DND-41 (cell line): ENCODE results near the gene NPPA.

Experiments used
- ATAC-seq: fragments of 200-7000 bp; cut with Tn5 transposase; 3 replicates; pipeline ENCODE4 v1.9.1; 2021; ENCODE audit warnings: low read depth; ENCODE audit not compliant: insufficient read depth
- DNase-seq: peaks from one replicate; pipeline ENCODE4 v3.0.0-alpha.2; 2020
- H2AFZ ChIP-seq: 2 replicates; pipeline ENCODE4 v1.6.0; 2012; ENCODE audit warnings: low read depth, low read length
- H3K27ac ChIP-seq: 2 replicates; pipeline ENCODE4 v1.5.1; 2012; ENCODE audit warnings: low read length, inconsistent platforms
- H3K27me3 ChIP-seq: fragments of 200-600 bp; sonication (generic); 2 replicates; pipeline ENCODE4 v1.6.0; 2012; ENCODE audit warnings: low read length, mild to moderate bottlenecking, inconsistent platforms; ENCODE audit not compliant: insufficient read depth, poor library complexity
- H3K36me3 ChIP-seq: 2 replicates; pipeline ENCODE4 v1.5.1; 2012; ENCODE audit warnings: low read length, inconsistent platforms; ENCODE audit not compliant: insufficient read depth
- H3K4me1 ChIP-seq: 2 replicates; pipeline ENCODE4 v1.5.1; 2012; ENCODE audit warnings: mild to moderate bottlenecking, low read length; ENCODE audit not compliant: insufficient read depth
- H3K4me2 ChIP-seq: 2 replicates; pipeline ENCODE4 v1.6.0; 2012; ENCODE audit warnings: mild to moderate bottlenecking, moderate library complexity, low read length, inconsistent platforms; ENCODE audit not compliant: insufficient read depth
- H3K4me3 ChIP-seq, 2 experiments: fragments of 200-600 bp in 1 of 2; shearing (Covaris generic) in 1 of 2; 2 replicates each; pipeline ENCODE4 v1.5.1; 2012 to 2016; ENCODE audit warnings: inconsistent platforms in 2 of 2, low read length in 2 of 2, mild to moderate bottlenecking in 2 of 2, low read depth in 1 of 2, moderate library complexity in 1 of 2
- H3K79me2 ChIP-seq: 2 replicates; pipeline ENCODE4 v1.6.0; 2012; ENCODE audit warnings: low read length, inconsistent platforms; ENCODE audit not compliant: insufficient read depth
- H3K9ac ChIP-seq: 2 replicates; pipeline ENCODE4 v1.6.0; 2012; ENCODE audit warnings: low read depth, mild to moderate bottlenecking, inconsistent platforms, low read length, moderate library complexity
- H3K9me3 ChIP-seq: 2 replicates; pipeline ENCODE4 v1.5.1; 2012; ENCODE audit warnings: low read length, moderate library complexity, mild to moderate bottlenecking, inconsistent platforms; ENCODE audit not compliant: insufficient read depth, severe bottlenecking
- H4K20me1 ChIP-seq: 2 replicates; pipeline ENCODE4 v1.6.0; 2012; ENCODE audit warnings: low read length; ENCODE audit not compliant: insufficient read depth
- CTCF ChIP-seq: IDR thresholded peaks from 2 replicates; pipeline ENCODE4 v1.5.1; 2012; ENCODE audit warnings: borderline replicate concordance, low read length, moderate library complexity, mild to moderate bottlenecking; ENCODE audit not compliant: poor library complexity, severe bottlenecking; ENCODE audit errors: extremely low read depth
- EZH2 ChIP-seq: IDR thresholded peaks from 3 replicates; pipeline ENCODE4 v1.6.1; 2012; ENCODE audit warnings: borderline replicate concordance, low read depth, mild to moderate bottlenecking, moderate library complexity, low read length, inconsistent platforms; ENCODE audit not compliant: severe bottlenecking

Gene NPPA

DNA sequence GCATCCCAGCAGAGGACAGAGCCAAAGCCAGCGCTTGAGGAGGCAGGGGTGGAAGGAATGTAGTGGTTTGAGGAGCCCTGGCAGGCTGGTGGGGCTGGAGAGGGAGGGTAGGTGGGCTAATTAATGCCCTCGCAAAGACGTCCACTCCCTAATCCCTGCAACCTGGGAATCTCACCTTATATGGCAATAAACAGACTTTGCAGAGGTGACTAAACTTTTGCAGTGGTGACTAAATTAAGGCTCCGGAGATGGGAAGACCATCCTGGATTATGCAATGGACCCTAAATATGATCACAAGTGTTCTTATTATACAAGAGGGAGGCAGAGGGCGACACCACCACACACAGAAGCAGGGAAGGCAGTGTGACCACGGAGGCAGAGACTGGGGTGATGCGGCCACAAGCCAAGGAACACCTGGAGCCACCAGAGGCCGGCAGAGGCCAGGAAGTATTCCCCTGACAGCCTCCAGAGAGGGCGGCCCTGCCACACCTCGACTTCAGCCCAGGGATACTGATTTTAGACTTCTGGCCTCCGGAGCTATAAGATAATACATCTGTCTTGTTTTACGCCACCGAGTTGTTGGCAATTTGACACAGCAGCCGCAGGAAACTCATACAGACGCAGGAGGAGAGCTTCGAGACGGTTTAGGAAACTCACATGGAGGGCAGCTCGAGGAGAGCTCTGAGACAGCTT, 34.3 kb upstream of the NPPA start:
- H3K79me2 ChIP-seq, result no peaks in the 10 kb centered on the region
- DNase-seq (no peak), ATAC-seq (no peak)
- H4K20me1 ChIP-seq, result peaks cover 14% of the 10 kb centered on the region; the same call in 1 of the 2 replicates
- no peak overlapping the region for H3K9ac ChIP-seq
- no peak overlapping the region for H2AFZ ChIP-seq
- H3K9me3 ChIP-seq, result no peaks in the 10 kb centered on the region
- H3K36me3 ChIP-seq, result no peaks in the 10 kb centered on the region
- no peak overlapping the region for H3K27ac ChIP-seq
- TF ChIP-seq EZH2 (no peak), CTCF (no peak)
- H3K4me3 ChIP-seq, result no peak overlapping the region
- H3K27me3 ChIP-seq, result peaks cover 2% of the 10 kb centered on the region
- no peak overlapping the region for H3K4me2 ChIP-seq
- H3K4me1 ChIP-seq, result no peaks in the 10 kb centered on the region

DNA sequence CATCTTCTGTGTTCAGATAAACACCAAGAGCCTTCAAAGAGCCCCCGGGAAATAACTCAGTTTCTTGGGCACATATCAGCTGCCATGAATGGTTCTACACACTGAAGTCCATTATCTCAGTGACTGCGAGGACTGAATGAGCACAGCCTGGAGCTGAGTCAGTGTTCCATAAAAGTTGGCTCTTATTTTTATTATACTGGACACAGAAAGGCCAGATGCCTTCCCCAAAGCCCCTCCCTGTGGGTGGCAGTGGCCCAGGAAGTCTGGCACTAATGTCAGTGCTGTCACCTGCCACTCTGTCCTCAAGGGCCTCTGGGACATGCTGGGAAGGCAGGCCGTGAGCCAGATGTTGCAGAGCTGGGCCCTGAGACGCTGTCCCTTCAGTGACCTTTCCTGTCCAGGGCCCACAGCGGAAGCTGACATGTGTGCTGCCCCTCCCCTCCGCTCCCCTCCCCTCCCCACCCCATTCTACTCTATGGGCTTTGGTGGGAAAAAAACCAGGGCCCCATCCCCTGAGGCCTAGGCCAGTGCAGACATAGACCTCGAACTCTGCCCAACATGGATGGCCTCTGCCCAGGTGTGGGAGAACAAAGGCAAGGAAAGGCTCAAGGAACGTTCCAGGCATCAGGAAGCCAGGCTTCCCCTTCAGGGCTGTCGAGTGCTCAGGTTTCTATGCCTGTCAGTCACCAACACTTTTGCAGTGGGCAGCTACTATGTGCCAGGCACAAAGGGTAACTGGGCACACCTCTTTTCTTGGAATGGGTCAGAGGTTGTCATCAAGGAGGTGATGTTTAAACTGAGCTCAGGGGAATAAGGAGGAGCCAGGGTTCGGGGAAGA, 33.5 kb upstream of the NPPA start:
- H3K27ac ChIP-seq, result no peak overlapping the region
- TF ChIP-seq CTCF, result no peak
- no peak for TF ChIP-seq EZH2
- H3K36me3 ChIP-seq, result no peaks in the 10 kb centered on the region
- no peaks in the 10 kb centered on the region for H3K4me1 ChIP-seq
- H4K20me1 ChIP-seq, result peaks cover 14% of the 10 kb centered on the region; the same call in 1 of the 2 replicates
- no peak overlapping the region for H3K4me3 ChIP-seq
- H3K79me2 ChIP-seq, result no peaks in the 10 kb centered on the region
- H3K27me3 ChIP-seq, result peaks cover 6% of the 10 kb centered on the region
- no peak overlapping the region for H3K9ac ChIP-seq
- no peak overlapping the region for H2AFZ ChIP-seq
- H3K4me2 ChIP-seq, result no peak overlapping the region
- no peaks in the 10 kb centered on the region for H3K9me3 ChIP-seq
- ATAC-seq (no peak), DNase-seq (no peak)

GRCh38 chr1:11880181-11880575, 32.6 kb upstream of the NPPA start:
- Histone ChIP-seq H3K36me3 (no peaks in the 10 kb centered on the region), H3K4me2 (no peak overlapping the region), H4K20me1 (peaks cover 14% of the 10 kb centered on the region; the same call in 1 of the 2 replicates), H3K27me3 (peaks cover 6% of the 10 kb centered on the region), H3K27ac (no peak overlapping the region), H3K4me1 (no peaks in the 10 kb centered on the region), H3K79me2 (no peaks in the 10 kb centered on the region), H2AFZ (no peak overlapping the region), H3K4me3 (no peak overlapping the region), H3K9ac (no peak overlapping the region), H3K9me3 (no peaks in the 10 kb centered on the region)
- ATAC-seq (no peak), DNase-seq (no peak)
- TF ChIP-seq CTCF (no peak), EZH2 (no peak)
